Activated CD8-positive, alpha-beta memory T cell treated with anti-CD3 and anti-CD28 coated beads for 24 hours (primary cell): ENCODE results near the gene MS4A10.
"Not testable (repeated sequence)": the region's sequence is repeated elsewhere in the genome, so short reads cannot be mapped to it uniquely, and the experiment has no call there.

ENCODE experiments used
- DNase-seq: peaks from one replicate; pipeline ENCODE4 v3.0.0-alpha.2; 2020

The MS4A10 gene

GRCh38 chr11:60785136-60785535, at the start of gene MS4A10:
Gene MS4A10, plus strand, starts transcription at chr11:60785333. Its CDS starts 5,003 bp downstream, at chr11:60790336.
- DNase-seq = no peak

DNA sequence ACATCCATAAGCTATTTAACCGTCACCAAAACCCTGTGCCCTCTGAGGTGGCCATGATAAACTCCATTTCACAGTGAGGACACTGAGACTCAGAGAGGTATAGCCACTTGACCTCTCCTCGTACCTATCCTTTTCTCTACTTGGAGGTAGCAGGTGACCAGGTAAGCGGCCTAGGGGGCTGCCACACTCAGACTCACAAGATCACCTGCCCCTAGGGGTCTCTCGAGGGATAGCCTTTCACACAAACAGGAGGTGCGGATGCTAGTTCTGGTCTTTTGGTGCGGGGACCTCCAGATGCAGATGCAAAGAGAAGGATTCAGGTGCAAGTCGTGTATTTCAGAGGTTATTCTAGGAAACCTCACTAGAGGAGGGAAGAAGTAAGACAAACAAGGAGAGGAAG, 46.0 kb upstream of the MS4A10 start:
- no peak for DNase-seq

GRCh38 chr11:60740573-60740972, 44.6 kb upstream of the MS4A10 start:
- no peak for DNase-seq

DNA sequence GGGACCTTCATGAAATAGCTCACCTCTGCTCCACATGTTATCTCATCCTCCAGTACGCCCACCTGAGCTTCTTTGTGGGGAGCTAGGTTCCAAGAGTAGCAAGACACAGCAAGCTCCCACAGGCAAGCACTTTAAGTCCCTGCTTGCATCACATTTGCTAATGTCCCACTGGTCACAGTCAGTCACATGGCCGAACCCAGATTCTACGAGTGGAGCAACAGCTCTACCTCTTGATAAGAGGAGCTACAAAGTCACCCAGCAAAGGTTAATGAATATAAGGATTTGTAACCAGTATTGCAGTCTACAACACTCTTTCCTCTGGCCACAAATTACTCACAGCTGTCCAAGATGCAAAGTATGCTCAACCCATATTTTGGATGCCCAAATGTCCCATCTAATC, 43.7 kb upstream of the MS4A10 start:
- no peak for DNase-seq

DNA sequence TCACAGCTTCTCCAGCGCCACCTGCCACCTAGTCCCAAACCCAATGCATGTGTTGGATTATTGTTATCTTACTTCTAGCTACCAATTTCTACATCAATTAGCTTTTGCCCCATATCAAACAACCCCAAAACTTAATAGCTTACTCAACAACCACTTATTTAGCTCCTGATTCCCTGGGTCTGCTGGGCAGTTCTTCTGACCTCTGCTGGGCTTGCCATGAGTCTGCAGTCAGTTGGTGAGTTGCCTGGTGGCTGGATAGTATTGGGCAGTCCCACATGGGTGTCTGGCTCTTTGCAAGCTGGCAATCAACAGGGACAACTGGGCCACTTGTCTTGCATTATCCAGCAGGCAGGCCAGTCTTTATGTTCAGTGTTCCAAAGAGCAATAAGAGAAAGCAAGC, 42.1 kb upstream of the MS4A10 start:
- no peak for DNase-seq

- no peak for DNase-seq
Measured at GRCh38 chr11:60744114-60744513, 41.0 kb upstream of the MS4A10 start.

DNA sequence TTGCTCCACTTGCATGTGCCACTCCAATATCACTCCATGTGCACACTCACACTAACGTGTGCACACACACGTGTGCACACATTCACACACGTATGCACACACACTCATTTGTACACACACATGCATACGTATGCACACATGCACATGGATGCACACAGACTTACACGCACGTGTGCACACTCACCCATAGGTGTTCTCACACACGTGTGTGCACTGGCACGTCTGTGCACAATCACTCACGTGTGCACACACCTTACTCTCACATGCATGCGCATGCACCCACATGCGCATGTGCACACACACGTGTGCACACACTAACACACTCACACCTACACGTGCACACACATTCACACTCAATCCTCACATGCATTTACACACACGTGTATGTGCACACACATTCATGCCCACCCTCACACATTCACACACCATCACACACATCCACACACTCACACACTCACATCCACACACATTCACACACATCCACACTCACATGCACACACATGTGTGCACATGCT, 37.7 kb upstream of the MS4A10 start:
- DNase-seq = no peak

GRCh38 chr11:60748225-60748624, 36.9 kb upstream of the MS4A10 start:
- DNase-seq = no peak

DNA sequence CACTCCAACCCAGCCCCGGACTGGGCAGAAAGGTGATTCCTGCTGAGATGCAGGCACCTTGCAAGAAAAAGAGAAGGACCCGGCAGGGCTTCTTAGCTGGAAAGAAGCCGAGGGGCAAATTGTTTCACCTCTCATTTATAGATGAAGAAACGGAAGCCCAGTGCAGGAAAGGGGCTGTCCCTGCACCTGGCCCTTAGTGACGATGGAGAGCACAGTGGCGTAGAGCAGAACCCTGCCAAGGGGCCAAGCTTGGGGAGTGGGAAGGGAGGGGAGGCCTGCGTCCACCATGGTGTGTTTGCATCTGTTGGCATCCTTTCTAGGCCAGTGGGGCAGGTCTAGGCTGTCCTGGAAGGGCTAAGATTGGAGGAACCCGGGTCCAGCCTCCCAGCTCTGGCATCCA, 36.3 kb upstream of the MS4A10 start:
- no peak for DNase-seq

GRCh38 chr11:60750911-60751310, 34.2 kb upstream of the MS4A10 start:
- DNase-seq = no peak

GRCh38 chr11:60753309-60753708, 31.8 kb upstream of the MS4A10 start:
- DNase-seq = no peak

DNA sequence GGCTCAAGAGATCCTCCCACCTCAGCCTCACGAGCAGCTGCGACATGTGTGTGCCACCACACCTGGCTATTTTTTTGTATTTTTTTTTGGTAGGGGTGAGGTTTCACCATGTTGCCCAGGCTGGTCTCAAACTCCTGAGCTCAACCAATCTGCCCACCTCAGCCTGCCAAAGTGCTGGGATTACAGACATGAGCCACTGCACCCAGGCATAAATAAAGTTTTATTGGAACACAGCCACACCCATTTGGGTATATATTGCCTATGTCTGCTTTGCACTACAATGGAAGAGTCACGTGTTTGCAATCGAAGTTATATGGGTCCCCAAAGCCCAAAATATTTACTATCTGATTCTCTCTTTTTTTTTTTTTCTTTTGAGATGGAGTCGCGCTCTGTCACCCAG, 30.2 kb upstream of the MS4A10 start:
- no peak for DNase-seq

DNA sequence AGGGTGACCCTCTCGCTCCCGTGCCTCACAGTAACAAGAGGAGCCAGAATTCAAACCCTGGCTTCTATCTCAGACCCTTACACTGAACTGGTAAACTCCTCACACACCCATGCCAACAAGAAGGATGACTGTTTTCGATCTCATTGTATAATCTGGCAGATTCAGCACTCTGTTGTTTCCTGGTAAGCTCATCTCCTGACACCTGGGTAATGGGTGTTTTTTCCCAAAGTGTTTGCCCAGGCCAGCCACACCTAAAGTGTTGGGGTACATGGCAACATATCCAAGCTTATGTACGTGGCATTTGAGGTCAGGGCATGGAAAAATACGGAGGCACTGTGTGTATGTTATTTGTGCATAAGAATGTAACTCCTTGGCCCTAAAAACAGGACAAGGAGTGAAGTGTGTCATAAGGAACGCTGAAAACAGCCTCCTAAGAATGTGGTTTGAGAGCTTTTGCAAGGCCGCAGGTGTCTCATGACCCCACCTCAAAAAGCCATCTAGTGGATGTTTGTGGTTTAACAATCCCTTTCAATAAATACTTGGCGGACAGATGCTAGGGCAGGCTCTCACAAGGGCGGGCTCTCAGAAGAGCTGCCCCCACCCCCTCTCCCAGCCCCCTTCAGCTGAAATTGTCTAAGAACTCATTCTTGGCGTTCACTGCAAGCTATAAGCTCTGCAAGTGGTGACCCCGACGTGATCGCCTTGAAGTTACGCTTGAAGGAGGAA, 28.7 kb upstream of the MS4A10 start, which contains the start of gene MS4A15:
MS4A15 (plus strand) TSS at position 561 of the 726 bp plus-strand sequence. CDS start 6,867 bp downstream, outside the sequence.
- peak; percentile 26 for DNase-seq

GRCh38 chr11:60757231-60757800, 27.8 kb upstream of the MS4A10 start:
- peak; percentile 32 for DNase-seq

- DNase-seq = not testable (repeated sequence)
Measured at GRCh38 chr11:60758671-60759070, 26.5 kb upstream of the MS4A10 start.

DNA sequence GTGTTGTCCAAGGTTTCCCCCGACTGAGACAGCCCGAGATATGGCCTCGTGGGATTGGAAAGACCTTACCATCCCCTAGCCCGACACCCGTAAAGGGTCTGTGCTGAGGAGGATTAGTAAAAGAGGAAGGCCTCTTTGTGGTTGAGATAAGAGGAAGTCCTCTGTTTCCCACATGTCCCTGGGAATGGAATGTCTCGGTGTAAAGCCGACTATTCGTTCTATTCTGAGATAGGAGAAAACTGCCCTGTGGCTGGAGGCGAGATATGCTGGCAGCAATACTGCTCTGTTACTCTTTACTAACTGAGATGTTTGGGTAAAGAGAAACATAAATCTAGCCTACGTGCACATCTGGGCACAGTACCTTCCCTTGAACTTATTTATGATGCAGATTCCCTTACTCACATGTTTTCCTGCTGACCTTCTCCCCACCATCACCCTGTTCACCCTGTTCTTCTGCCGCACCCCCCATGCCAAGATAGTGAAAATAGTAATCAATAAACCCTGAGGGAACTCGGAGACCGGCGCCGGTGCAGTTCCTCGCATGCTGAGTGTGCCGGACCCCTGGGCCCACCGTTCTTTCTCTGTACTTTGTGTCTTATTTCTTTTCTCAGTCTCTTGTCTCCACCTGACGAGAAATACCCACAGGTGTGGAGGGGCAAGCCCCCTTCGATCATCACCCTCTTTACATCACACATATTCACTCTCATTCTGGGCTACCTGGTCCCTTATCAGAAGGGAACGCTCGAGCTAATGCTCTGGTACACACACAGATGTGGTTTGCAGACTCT, 25.5 kb upstream of the MS4A10 start:
- peak; percentile 30 for DNase-seq

- no peak for DNase-seq
Measured at GRCh38 chr11:60761436-60762190, 23.5 kb upstream of the MS4A10 start.

- DNase-seq = no peak
Measured at GRCh38 chr11:60762851-60763691, 22.1 kb upstream of the MS4A10 start.

- DNase-seq = no peak
Measured at GRCh38 chr11:60763692-60764369, 21.3 kb upstream of the MS4A10 start.

- no peak for DNase-seq
Measured at GRCh38 chr11:60764879-60765278, 20.3 kb upstream of the MS4A10 start.

- DNase-seq = no peak
Measured at GRCh38 chr11:60765355-60765754, 19.8 kb upstream of the MS4A10 start.
